Measurements from ENCODE around the gene PNPLA7. TPM values are rescaled to one million over a fixed set of nuclear protein-coding genes. Genes with fewer than 3 reads are reported as not detected.

PNPLA7 gene
- total RNA-seq, 1 experiment from 2014 or later, result 1.8 TPM

- ChIA-PET RAD21 (ENCODE audit: low non-redundant PET in 1 of 2, low total read pairs in 2 of 2, uncharacterized antibody in 2 of 2, unreplicated experiment in 2 of 2) (no interaction called here), POLR2A (no interaction called here)
- DNase-seq (ENCODE audit: low read depth, low spot score), result no peak
These were observed 86.9 kb downstream of the PNPLA7 start for GRCh38 chr9:137462986-137463930.

More at GRCh38 chr9:137462986-137463930, 86.9 kb downstream of the PNPLA7 start:
- no peaks in the 10 kb centered on the region for H4K20me1 ChIP-seq (ENCODE audit: insufficient read depth)
- peaks cover 13 to 29% of the 10 kb centered on the region in 2 experiments for H3K4me1 ChIP-seq (ENCODE audit: control insufficient read depth in 1 of 2, insufficient read depth in 2 of 2, low read length in 2 of 2)
- H3K27me3 ChIP-seq (ENCODE audit: insufficient read depth, low read length), result no peaks in the 10 kb centered on the region
- no peaks in the 10 kb centered on the region for H3K36me3 ChIP-seq (ENCODE audit: control insufficient read depth in 1 of 2, insufficient read depth in 2 of 2, low read length in 2 of 2)
- no peaks in the 10 kb centered on the region for H3K9me2 ChIP-seq (ENCODE audit: insufficient read depth)
- no peak overlapping the region; the same call in 1 of the 2 replicates for H3K27ac ChIP-seq (ENCODE audit: low read depth, low read length)
- TF ChIP-seq YY1 (IDR thresholded peaks at IDR 0.05; ENCODE audit: extremely low read depth, insufficient replicate concordance, low read depth, low read length), result no peak
- TF ChIP-seq MAX (IDR thresholded peaks at IDR 0.05), result no peak
- no peak for TF ChIP-seq TCF7L2 (IDR thresholded peaks at IDR 0.05; ENCODE audit: borderline replicate concordance, extremely low read depth, insufficient read depth, insufficient read length)
- no peak for TF ChIP-seq SP1 (IDR thresholded peaks at IDR 0.05; ENCODE audit: low read depth)
- no peak for TF ChIP-seq ATF3 (IDR thresholded peaks at IDR 0.05)
- TF ChIP-seq SRF (IDR thresholded peaks at IDR 0.05; ENCODE audit: low read depth), result no peak
- TF ChIP-seq CBX3 (IDR thresholded peaks at IDR 0.05; ENCODE audit: low read depth), result no peak
- TF ChIP-seq EGR1 (IDR thresholded peaks at IDR 0.05; ENCODE audit: low read depth), result no peak
- TF ChIP-seq EZH2phosphoT487 (IDR thresholded peaks at IDR 0.05; ENCODE audit: borderline replicate concordance), result no peak
- TF ChIP-seq SIN3A (IDR thresholded peaks at IDR 0.05; ENCODE audit: low read depth), result no peak
- no peak for TF ChIP-seq ELF1 (IDR thresholded peaks at IDR 0.05; ENCODE audit: borderline replicate concordance, low read depth)
- no peak for TF ChIP-seq ZFX (IDR thresholded peaks at IDR 0.05)
- TF ChIP-seq POLR2AphosphoS5 (IDR thresholded peaks at IDR 0.05; ENCODE audit: low read depth, low read length), result no peak
- no peak for TF ChIP-seq CEBPB (IDR thresholded peaks at IDR 0.05; ENCODE audit: low read depth)
- TF ChIP-seq CTCF (IDR thresholded peaks at IDR 0.05 in 2 of 3, conservative IDR thresholded peaks at IDR 0.05 in 1 of 3; ENCODE audit: borderline replicate concordance in 1 of 3, insufficient read depth in 1 of 3, low read depth in 2 of 3, low read length in 2 of 3), result no peak
- no peak for TF ChIP-seq ZNF274 (IDR thresholded peaks at IDR 0.05; ENCODE audit: low read depth, low read length)
- no peak for TF ChIP-seq FOSL1 (IDR thresholded peaks at IDR 0.05; ENCODE audit: low read depth)
- peaks cover 6% of the 10 kb centered on the region for H3K79me2 ChIP-seq (ENCODE audit: insufficient read depth, low read length)
- H3K9me3 ChIP-seq (ENCODE audit: control insufficient read depth in 1 of 2, insufficient read depth in 1 of 2, low read depth in 1 of 2, low read length in 2 of 2), result no peaks in the 10 kb centered on the region
- BruUV-seq (replicated peaks), result no TSS peak
- no peak overlapping the region for H3K9ac ChIP-seq (ENCODE audit: low read length)
- no peak overlapping the region for H2AFZ ChIP-seq (ENCODE audit: low read depth, low read length, poor library complexity, severe bottlenecking)
- H3K4me2 ChIP-seq (ENCODE audit: low read length), result no peak overlapping the region
- CTCF ChIA-PET, result no interaction called here
- intact Hi-C loops (cut with micrococcal nuclease), result no loop called here
- H3K4me3 ChIP-seq (replicated peaks in 1 of 2; ENCODE audit: low read depth in 1 of 2, low read length in 2 of 2), result no peak overlapping the region
- ATAC-seq, result no peak
